ENCODE results near the gene IQSEC1.

Gene IQSEC1

GRCh38 chr3:13073326-13074005 is at the start of gene IQSEC1:
Gene IQSEC1, minus strand, starts transcription at chr3:13073429. Its CDS starts 415 bp downstream, at chr3:13073014.
- DNase-seq: peak; percentile 93

- DNase-seq: no peak
Observed at GRCh38 chr3:13122081-13123012, 49.1 kb upstream of the IQSEC1 start.

- DNase-seq: no peak
Observed at GRCh38 chr3:13121553-13122001, 48.3 kb upstream of the IQSEC1 start.

- no peak for DNase-seq
Observed at GRCh38 chr3:13120928-13121552, 47.8 kb upstream of the IQSEC1 start.

- no peak for DNase-seq
Observed at GRCh38 chr3:13120289-13120927, 47.2 kb upstream of the IQSEC1 start.

DNA sequence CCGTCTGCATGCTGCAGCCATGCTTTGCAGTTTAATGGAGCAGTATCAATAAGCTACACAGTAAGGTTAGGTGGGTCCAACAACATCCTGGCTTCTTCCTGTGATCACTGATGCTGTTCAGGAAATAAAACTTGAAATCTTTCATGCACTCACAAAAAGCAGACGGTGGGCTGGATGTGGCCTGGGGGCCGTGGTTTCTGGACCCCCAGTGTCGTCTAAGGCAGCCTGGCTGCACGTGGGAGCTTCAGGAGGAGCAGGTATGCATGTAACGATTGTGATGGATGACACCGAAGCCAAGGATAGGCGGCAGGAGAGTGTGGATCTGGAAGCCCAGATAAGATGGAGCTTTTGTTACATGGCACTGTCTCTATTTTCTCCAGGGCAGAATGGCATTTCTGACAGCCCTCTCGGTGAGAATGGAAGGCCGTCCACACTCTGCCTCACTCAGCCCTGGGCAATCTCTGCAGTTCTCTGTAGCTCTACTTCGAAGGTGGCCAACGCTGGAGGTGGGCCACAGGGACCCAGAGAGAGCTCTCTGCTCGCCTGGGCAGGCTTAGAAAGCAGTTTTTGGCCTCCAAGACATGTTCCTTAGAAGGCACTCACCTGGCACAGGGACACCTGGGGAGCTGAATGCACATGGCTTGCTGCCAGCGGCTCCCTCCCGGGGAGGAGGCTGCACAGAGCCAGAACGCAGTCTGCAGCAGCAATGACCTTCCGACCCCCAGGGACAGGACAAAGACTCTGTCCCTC is 46.4 kb upstream of the IQSEC1 start:
- DNase-seq: peak; percentile 75

- DNase-seq: no peak
Observed at GRCh38 chr3:13116426-13116825, 43.2 kb upstream of the IQSEC1 start.

- DNase-seq: no peak
Observed at GRCh38 chr3:13115991-13116390, 42.8 kb upstream of the IQSEC1 start.

GRCh38 chr3:13115576-13115910 is 42.3 kb upstream of the IQSEC1 start:
- no peak for DNase-seq

- no peak for DNase-seq
Observed at GRCh38 chr3:13114811-13115575, 41.8 kb upstream of the IQSEC1 start.

DNA sequence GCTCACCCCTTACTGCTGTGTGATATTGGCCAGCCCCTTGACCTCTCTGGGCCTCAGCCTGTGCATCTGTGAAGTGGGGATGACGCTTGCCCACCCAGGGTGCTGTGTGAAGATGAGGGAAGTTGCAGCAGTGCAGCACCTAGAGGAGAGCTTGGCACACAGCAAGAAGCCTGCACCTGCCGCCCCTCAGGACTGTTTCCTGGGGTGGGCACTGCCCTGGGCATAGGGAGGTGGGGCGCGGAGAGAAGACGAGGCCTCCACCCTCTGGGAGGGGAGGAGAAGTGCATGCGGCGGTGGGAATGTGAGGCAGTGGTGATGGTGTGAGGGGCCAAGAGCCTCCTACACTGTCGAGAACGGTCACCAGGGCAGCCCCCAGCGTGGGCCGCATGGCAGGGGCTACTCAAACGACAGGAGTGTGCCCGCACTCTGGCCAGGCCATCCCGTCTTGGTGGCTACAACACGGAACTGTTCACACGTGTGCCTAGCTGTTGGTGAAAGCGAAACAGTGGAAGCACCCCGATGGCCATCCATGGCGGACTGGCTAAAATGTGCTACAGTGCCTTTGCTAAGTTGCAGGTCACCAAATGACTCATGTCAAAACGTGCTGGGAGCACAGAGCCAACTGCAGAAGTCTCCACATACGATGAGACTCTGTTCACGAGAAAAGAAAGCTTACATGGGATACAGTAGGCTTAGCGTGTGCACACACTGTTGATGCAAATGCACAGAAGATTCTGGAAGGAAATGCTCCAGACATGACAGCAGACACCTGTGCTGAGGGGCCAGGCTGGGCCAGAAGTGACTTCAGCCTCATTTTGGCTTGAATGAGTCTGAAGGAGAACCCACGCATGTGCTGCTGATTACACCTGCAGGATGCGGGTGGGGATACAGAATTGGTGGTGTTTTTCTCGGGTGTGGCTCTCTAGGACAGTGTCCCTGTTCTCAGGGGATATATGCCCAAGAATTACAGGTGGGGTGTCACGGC is 40.4 kb upstream of the IQSEC1 start:
- no peak for DNase-seq

GRCh38 chr3:13112521-13113345 is 39.5 kb upstream of the IQSEC1 start:
- no peak for DNase-seq

GRCh38 chr3:13111873-13112520 is 38.8 kb upstream of the IQSEC1 start:
- no peak for DNase-seq

GRCh38 chr3:13111173-13111872 is 38.1 kb upstream of the IQSEC1 start:
- DNase-seq: peak; percentile 35

DNA sequence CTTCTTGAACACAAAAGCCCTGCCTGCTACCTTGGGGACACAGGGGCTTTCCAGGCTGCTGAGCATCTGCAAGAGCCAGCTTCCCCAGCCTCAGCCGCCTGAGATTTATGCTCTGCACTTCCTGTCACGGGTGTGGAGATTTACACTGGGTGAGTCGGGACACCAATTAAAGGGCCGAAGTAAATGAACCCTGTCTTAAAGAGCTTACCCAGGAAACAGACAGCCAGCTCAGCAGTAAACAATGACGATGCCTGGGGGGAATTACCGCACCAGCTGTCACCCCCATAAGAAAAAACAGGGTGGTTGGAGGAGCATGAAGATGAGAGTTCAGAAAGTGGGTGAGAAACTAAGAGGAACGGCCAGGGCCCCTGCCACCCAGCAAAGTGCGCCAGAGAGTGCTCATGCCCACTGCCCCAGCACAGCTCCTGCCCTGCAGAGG is 37.5 kb upstream of the IQSEC1 start:
- DNase-seq: peak; percentile 82

DNA sequence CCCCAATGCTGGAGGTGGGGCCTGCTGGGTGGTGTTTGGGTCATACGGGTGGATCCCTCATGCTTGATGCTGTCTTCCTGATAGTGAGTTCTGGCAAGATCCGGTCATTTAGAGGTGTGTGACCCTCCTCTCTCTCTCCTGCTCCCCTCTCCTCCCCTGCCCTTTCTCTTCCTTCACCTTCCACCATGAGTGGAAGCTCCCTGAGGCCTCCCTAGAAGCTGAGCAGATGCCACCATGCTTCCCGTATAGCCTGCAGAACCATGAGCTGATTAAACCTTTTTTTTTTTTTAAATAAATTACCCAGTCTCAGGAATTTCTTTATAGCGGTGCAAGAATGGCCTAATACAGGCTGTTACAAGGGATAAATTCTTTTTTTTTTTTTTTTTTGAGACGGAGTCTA is 36.3 kb upstream of the IQSEC1 start:
- no peak for DNase-seq

- DNase-seq: no peak
Observed at GRCh38 chr3:13108861-13109260, 35.6 kb upstream of the IQSEC1 start.

DNA sequence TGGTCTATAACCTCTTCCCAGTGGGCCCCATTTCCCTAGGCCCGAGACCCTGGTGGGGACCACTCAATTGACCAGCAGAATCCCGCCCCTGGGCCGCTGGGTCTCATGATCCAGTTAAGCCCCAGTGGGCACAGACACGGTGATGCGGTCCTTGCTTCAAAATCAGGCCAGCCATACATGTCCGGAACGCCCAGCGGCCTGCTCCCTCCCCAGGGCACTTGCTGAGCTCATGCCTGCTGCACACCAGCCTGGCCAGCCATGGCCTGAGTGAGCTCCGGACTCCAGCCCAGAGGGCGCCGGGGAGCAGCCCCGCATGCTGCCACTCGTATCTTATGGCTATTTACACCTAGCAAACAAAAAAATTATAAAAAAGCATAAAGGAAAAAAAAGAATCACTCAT is 34.4 kb upstream of the IQSEC1 start:
- no peak for DNase-seq

Data from RPMI8226 (cell line).